ENCODE measurements around the gene SOX6.

DNA sequence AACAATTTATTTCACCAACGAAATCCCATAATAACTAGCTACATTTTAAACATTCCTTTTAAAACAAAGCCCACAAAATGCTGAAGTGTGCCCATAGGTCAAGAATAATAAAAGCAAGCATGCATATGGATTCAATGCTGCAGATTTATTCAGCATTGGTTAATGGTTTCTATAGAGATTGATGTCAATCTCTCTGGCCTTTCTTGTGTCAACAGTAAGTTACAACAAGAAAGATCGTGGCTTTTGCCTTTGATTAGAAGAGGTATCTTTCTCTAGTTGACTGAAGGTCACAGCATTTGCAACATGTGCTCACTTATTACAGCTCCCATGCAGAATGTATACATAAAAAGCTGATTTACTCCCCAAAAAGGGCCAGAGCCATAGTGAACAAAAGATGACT is 1.4 kb upstream of the SOX6 start:
- TF ChIP-seq, protein P1, sequence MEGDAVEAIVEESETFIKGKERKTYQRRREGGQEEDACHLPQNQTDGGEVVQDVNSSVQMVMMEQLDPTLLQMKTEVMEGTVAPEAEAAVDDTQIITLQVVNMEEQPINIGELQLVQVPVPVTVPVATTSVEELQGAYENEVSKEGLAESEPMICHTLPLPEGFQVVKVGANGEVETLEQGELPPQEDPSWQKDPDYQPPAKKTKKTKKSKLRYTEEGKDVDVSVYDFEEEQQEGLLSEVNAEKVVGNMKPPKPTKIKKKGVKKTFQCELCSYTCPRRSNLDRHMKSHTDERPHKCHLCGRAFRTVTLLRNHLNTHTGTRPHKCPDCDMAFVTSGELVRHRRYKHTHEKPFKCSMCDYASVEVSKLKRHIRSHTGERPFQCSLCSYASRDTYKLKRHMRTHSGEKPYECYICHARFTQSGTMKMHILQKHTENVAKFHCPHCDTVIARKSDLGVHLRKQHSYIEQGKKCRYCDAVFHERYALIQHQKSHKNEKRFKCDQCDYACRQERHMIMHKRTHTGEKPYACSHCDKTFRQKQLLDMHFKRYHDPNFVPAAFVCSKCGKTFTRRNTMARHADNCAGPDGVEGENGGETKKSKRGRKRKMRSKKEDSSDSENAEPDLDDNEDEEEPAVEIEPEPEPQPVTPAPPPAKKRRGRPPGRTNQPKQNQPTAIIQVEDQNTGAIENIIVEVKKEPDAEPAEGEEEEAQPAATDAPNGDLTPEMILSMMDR (IDR thresholded peaks at IDR 0.05), result no peak
- no peak for TF ChIP-seq POLR2A (IDR thresholded peaks at IDR 0.05)
